CD4-positive, alpha-beta T cell treated with Interleukin-17A for 4 hours (primary cell): ENCODE data around the gene LENG9.
"Not testable (repeated sequence)": the region's sequence is repeated elsewhere in the genome, so short reads cannot be mapped to it uniquely, and the experiment has no call there.

Experiments
- DNase-seq: peaks from one replicate; pipeline ENCODE4 v3.0.0-alpha.2; 2020; ENCODE audit warnings: mixed read lengths

LENG9 gene

DNA sequence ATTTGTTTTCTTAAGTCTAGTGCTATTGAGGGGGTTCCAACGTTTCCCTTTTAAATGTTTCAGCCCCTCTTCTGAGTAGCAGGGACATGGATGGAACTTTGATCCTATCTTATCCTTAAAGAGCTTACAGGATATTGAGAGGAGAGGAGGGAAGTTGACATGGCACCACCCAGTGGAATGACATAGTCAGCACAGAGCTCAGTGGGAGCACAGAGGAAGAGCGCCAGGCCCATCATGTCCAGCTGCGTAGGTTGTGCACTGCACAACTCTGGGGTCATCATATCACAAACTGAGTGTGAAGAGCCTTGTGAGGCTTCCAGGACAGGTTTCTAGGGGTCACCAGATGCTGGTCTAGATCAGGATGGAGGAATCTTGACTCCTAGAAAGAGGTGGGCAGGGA lies 14.1 kb upstream of the LENG9 start:
- no peak for DNase-seq

DNA sequence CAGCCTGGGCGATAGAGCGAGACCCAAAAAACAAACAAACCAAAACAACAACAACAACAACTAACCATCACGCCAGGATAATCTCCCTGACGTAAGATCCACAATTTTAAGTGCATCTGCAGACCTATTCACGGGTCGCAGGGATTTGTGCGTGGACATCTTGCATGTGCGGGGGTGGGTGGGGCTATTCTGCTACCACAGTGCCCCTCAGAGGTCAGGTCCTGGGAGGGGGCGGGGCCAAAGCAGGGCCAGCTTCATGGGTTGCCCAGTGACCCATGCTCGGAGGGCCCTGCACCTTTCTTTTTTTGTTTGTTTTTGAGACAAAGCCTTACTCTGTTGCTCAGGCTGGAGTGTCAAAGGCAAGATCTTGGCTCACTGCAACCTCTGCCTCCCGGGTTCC lies 12.1 kb upstream of the LENG9 start:
- no peak for DNase-seq

DNA sequence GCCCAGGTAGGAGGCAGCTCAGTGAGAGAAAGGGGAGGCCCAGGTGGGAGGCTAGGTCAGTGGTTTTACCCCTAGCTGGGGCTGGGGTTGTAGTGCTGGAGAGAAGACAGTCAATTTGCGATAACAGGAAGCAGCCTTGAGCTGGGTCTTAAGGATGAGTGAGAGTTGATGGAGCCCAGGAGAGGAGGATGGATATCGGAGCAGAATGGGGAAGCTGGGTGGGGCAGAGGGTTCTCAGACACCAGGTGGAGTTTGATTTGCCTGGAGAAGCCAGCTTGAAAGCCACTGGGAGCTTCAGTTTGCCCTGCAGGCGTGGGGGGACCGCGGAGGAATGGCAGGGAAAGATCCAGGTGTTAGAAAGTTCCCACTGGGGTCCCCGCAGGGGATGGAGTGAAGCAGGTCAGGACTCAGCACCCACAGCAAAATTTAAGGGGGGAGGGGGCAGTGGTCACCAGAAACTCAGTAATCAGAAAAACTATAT lies 10.4 kb upstream of the LENG9 start:
- no peak for DNase-seq

DNA sequence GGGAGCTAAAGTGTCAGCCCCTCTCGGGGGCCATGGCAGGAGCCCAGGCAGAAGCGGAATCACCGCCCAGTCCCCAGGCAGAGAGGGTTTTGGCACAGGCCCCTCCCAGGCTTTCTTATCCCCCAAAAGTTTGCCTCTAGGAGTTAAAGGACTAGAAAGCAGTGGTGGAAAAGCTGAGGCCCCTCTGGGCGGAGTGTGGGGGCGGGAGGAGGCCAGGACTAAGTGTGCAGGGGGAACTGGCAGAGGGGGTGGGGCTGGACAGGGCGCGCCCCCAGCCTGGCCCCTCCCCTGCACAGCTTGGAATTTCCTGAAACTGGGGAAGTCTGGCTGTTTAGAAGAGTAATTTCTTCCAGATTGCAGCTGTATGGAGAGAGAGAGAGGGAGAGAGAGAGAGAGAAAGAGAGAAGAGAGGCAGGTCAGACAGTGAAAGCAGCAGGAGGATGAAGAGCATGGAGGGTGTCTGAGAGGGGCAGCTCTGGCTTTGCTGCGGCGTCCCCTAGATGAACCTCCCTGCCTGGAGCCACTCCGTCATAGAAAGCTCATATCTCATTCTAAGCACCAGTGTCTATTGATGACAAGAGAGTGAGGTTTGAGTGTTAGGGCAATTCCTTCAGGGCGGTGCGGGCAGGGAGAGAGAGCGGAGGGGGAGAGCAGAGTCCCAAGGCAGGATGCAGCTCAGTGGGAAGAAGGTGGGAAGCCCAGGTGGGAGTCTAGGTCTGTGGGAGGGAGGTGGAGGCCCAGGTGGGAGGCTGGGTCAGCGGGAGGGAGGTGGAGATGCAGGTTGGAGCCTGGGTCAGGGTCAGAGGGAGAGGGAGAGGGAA lies 9.7 kb upstream of the LENG9 start, which contains the start of gene CDC42EP5:
Gene CDC42EP5 (minus strand): TSS at position 226 of the 821 bp plus-strand sequence. CDS start 7,749 bp downstream, outside the sequence.
- DNase-seq = no peak

DNA sequence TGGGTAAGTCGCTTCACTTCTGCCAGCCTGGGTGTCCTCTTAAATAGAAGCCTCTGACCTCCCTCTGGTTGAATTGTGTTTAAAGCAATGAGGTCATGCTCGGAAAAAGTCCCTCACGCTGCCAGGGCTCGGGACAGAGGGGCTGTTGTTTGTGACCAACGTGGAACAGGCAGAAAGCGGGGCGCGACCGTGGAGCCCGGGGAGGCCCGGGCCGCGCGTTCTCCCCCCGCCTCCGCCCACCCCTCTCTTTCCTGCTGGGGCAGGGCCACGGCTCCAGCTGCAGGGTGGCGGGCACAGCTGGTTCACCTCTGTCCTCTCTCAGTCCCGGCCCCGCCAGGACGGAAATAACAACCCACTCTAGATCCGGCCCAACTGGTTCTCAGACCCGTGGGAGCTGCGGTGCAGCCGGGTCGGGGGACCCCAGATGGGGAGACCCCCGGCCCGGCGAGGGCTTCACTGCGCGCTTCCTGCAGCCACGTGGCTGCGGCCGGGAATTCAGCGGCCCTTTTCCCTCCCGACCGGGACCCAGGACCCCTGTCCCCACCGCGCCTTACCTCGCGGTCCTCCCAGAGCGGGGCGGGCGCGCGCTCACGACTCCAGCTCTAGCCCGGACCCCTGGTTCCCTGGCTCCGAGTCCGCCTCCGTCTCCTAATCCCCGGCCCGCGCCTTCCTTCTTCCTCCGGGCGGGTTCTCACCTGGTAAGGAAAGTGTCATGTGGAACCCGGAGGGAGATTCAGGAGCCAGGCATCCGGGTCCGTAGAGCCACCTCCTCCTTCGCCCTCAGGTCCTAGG lies 7.6 kb upstream of the LENG9 start:
- DNase-seq = no peak

DNA sequence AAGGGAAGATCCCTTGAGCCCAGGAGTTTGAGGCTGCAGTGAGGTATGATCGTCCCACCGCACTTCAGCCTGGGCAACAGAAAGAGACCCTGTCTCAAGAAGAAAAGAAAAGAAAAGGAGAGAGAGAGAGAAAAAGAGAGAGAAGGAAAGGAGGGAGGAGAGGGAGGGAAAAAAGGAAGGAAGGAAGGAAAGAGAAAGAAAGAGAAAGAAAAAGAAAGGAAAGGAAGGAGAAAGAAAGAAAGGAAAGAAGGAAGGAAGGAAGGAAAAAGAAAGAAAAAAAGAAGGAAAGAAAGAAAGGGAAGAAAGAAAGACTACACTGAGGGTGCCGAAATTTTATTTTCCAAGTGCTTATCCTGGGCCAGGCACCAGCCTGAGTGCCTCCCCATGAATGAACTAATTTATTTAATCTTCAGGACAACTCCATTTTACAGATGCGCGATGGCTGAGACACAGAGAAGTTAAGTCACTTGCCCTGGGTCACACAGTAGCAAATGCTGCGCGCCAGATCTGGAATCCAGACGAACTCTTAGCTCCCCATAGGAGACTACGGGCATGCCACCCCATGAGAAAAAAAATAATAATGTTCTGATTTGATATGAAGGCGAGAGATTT lies 6.8 kb upstream of the LENG9 start:
- no peak for DNase-seq

DNA sequence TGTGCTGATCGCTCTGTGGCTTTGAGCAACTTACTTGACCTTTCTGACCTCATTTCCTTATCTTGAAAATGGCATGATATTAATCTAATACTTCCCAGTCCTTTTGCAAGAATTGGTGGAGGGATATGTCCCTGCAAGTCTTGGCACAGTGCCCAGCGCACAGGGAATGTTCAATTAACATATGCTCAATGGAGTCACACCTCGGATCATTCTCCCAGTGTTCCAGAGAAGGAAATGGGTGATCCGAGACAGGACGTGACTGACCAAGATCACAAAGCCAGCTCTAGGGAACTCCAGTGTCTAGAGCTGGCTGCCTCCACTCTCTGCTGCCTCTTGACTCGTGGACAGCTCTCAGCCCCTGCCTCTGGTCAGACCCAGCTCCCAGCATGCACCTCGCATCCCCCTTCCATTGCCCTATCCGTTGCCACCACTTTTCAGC lies 5.9 kb upstream of the LENG9 start:
- no peak for DNase-seq

DNA sequence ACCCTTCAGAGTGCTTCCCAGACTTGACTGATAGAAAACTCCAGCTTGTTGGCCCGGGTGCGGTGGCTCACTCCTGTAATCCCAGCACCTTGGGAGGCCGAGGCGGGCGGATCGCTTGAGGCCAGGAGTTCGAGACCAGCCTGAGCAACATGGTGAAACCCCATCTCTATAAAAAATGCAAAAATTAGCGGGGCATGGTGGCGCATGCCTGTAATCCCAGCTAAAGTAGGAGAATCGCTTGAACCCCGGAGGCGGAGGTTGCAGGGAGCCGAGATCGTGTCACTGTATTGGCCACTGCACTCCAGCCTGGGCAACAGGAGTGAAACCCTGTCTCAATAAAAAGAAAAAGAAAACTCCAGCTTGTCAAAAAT lies 2.5 kb upstream of the LENG9 start:
- not testable (repeated sequence) for DNase-seq

DNA sequence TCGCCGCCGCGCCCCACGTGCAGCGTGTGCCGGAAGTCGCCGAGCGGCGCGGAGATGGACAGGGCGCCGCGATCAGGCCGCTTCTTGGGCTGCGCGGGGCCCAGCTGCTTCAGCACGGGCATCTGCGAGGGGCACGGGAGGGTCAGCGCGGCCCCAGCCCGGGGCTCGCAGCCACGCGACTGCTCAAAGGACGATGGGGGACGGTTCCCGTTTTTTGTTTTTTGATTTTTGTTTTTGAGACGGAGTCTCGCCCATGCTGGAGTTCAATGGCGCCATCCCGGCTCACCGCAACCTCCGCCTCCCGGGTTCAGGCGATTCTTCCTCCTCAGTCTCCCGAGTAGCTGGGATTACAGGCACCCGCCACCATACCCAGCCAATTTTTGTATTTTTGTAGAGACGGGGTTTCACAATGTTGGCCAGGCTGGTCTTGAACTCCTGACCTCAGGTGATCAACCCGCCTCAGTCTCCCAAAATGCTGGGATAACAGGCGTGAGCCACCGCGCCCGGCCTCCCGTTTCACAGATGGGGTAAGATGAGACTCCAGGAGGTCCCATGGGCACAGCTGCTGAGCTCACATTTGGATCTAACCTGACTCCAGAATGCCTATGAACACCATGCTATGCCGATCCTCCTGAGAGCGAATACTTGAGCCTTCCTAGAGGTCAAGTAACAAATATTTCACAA lies 2.0 kb upstream of the LENG9 start:
- no peak for DNase-seq

DNA sequence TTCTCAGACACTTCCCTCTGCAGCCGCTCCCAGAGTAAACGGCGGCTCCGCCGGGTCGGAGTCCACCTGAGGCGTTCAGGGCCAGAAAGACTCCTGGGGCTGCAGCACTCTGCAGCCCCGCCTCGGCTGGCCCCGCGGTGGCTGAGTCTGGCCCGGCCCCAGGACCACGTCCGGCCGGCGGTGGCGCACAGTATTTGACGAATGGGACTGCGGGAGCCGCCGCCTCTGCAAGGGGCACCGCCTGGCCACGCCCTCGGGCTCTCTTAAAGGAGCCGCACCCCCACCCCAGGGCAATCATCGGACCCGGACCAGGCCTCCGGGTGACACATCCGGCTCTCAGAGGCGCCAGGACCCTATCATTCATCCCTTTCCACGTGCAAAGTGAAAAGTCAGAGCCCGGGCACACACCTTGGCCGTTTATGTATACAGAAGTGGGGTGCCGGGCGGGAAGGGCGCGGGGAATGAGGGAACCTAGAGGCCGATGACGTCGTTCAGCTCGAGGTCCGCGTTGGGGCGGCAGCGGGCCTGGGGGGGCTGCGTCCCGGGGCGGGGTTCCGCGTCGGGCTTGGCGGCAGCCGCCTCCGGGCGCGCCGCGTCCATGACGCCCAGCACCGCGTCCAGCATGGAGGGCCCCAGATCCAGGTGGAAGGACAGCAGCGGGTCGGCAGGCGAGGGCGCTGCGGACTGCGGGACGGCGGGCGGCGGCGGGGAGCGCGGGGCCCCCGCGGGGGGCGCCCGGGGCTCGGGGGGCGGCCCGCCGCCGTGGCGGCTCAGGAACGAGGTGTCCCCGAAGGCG lies 1.2 kb upstream of the LENG9 start:
- DNase-seq = peak; percentile 77

DNA sequence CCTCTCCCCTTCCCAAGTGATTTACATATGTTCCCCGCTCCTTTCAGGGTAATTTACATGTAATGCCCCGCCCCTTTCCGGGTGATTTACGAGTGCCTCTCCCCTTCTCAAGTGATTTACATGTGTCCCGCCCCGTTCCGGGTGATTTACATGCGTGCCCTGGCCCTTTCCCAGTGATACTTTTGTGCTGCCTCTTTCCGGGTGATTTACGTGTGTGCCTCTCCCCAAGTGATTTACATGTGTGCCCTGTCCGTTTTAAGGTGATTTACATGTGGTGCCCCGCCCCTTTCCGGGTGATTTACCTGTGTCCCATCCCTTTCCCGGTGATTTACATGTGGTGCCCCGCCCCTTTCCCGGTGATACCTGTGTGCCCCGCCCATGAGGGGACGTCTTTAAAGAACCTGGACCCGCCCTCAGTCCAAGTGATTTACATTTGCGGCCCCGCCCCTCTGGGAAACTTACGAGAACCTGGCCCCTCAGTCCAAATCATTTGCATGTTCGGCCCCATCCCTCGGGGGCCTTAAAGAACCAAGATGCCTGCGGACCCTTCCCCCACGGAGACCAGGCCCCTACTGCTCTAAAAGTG lies 559 bp upstream of the LENG9 start:
- peak; percentile 79 for DNase-seq

DNA sequence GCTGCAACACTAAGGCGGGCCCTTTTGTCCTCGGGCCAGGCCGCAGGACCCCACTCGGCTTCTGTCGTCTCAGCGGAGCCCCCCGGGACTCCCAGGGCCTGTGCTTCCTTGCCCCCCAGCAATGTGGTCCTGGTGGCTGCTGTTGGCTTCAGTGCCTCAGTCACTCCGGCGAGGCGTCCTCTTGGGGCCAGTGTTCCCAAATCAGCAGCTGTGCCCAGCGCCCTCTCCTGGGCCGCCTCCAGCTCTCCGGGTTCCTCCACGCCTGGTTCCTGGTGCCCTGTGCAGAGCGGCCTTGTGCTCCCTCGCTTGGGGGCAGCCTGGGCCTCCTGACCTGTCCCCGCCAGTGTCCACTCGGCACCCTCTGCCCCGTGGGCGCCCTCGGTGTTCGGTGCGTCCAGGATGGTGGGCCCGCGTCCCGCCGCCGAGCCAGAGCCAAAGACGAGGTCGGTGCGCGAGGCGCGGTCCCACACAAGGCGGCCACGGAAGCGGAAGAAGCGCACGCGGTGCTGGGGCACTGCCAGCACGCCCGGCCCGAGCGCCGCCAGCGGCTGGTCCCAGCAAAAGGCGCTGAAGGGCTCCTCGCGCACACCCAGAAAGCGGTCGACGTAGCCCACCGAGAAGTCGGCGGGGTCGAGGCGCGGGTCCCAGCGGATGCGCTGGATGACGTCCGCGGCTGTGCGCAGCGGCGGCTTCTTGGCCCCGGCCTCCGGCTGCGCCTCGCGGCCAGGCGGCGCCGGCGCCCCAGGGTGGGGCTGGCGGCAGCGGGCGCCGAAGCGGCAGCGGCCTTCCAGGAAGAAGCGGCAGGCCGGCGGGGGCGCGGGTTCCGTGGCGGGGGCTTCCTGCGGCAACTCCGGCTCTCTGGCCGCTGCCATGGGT lies 685 bp downstream of the LENG9 start:
- DNase-seq = peak; percentile 72

DNA sequence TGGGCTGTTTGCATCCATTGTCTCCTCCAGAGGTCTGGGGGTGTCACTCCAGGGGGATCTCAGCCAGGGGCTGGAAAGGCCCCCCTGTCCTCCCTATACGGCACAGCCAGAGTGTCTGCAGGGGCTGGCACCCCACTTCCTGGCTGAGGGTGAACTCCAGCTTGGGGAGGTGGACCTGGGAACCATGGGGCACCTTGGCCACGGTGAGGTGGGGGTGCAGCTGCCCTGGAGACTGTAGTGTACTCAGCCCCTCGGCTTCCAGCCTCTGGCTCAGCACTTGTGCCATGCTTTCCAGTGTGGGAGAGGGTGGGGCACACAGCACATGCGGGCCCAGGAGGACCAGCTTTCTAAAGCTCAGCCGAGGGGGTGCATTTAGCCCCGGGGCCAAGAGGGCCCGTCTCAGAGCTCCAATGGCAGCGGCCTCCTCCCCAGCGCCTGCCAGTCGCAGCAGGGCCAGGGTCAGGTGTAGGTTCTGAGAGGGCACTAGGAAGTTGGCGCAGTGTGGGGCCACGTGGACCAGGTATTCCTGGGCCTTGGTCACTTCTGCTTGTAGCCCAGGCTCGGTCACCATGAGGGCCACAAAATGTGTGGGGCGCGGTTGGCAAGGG lies 1.4 kb downstream of the LENG9 start:
- no peak for DNase-seq

DNA sequence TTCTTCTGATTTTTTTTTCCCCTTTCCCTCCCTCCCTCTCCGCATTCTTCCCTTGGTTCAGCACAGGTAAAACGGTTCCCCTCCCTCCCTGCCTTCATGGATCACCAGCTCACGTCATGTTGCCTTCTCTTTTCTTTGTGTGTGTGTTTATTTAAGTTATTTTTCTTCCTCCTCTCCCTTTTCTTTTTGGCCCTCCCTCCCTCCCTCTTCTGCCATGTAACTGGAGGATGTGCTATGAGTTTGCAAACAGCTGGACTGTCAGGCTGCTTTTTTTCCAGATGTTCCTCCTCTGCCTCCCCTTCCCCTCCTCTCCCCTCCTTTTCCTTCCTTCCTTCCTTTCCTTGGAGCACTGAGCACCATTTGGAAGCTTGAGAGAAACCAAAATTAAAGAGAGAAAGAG lies 2.0 kb downstream of the LENG9 start:
- no peak for DNase-seq

DNA sequence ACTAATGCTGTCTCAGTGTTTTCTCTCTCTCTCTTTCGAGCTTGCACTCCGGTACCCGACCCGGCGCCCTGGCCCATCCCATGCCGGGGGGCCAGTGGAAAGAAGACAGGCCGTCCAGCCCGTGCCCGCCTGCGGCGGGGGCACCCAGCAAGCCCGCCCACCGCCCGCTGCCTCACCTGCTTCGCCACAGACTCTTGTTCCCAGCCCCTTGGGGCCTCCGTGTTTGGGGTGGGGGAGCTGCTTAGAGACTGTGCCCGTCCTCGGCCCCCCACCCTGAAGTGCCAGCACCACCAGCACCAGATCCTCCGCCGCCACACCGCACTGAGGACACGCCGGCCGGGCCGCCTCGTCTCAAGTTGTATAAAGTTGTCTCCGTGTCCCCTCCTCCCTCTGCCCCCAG lies 2.4 kb downstream of the LENG9 start:
- DNase-seq = no peak

DNA sequence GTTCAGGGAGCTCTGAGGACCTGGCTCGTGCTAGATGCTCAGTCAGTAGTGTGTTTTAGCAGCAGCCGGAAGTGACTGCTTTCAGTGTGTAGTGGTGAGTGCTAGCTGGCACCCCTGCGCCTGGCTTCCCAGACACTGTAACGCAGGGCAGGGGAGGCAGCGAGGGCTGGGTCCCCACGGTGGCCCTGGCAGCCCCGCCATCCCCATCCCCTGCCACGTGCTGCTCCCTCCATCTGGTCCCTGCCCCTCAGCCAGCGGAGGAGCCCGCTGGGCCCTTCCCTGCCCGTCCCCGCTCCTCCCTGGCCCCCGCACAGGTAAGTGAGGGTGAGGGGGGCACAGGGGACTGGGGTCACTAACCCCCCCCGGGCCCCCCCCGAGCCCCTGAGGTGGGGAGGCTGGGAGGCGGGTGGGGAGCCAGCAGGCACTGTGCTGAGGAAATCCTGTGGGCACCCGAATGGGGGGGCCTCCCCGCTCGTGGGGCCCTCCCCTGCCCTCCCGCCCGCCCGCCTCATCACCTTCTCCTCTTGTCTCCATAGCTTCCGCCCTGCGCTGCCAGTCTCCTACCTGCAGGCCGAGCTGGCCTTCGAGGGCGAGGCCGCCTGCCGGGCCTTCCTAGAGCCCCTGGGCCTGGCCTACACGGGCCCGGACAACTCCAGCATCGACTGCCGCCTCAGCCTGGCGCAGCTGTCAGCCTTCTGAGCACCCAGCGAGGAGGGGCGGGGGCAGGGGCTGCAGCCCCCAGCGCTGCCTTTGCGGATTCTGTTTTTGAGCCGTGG lies 3.2 kb downstream of the LENG9 start:
- no peak for DNase-seq

DNA sequence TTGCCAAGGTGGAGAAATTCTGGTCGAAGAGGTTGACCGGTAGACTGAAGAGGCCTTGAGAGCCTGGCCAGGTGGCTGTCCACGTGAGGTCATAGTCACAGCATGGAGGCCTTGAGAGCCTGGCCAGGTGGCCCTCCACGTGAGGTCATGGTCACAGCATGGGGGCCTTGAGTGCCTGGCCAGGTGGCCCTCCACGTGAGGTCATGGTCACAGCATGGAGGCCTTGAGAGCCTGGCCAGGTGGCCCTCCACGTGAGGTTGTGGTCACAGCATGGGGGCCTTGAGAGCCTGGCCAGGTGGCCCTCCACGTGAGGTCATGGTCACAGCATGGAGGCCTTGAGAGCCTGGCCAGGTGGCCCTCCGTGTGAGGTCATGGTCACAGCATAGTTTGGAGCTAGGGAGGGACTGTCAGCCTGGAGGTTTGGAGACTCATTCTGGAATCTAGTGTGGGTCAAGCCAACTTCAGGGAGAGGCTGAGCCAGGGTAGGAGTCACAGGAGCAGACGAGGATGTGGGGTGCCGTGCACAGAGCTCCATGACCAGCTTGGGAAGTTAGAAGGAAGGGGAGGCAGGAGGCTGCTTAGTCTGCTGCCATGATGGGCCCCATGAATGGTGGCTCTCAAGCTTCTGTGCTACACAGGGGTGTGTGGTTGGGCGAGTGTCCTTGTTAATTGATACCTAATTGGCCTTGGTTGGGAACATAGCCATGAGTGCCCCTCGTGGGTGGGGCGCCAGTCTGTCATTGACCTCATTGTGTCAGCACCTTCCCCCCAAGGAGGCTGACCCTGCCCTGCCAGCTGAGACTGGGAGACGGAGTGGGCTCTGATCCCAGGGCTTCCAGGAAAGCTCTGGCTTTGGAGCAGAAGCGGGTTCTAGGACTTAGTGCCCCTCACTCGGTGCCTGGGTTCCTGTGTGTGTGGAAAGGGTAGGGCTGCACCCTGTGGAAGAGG lies 4.0 kb downstream of the LENG9 start:
- no peak for DNase-seq

DNA sequence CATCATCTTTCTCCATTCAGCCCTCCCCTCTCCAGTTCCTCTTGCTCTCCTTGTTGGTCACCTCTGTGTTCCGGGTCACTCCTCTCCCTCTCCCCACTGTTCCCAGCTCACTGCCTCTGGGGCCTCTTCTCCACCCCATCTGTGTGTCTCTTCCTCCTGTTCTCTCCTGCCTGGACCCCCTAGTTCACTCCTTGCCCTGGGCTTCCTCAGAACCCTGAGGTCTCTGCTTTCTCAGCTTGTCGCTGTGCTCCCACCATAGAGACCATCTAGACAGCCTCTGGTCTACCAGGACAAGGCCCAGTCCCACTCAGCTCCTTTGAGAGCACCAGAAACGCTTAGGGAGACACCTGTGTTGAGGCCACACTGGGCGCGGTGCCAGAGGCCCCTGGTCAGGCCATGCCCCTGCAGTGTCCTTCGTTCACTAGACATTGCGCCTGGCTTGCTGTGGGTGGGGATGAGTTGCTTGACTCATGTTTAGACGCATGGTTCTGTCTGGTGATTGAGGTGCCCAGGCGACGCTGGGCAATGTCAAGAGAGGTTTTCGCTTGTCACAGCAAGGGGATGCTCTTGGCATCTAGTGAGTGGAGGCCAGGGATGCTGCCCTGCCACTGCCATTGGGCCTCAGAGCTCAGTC lies 4.8 kb downstream of the LENG9 start:
- no peak for DNase-seq
